ENCODE results near the gene ZNF595. TPM values are rescaled to one million over a fixed set of nuclear protein-coding genes. Genes with fewer than 3 reads are reported as not detected.
"Not testable (repeated sequence)": the region's sequence is repeated elsewhere in the genome, so short reads cannot be mapped to it uniquely, and the experiment has no call there.

The ZNF595 gene
- total RNA-seq, 4 donors from 2014 or later = 25.1 to 57.7 (median 35.3) TPM

DNA sequence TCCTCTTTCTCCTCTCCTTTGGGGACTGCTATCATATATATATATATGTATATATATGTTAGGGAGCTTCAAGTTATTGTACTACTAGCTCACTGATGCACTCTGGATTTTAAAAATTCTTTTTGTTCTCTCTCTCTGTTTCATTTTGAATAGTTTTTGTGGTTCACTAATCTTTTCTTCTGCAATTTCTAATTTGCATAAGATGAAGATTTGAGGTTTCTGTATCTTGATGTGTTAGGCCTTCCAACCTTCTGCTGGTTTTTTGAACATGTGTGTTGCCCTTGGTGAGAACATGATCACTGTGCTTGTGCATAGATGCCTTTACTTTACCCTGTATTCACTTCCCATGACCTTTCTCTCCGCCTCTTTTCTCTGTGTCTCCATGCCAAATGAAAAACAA, 63.4 kb downstream of the ZNF595 start:
- Histone ChIP-seq H3K4me1 (no peaks in the 10 kb centered on the region), H3K36me3 (no peaks in the 10 kb centered on the region), H3K4me3 (no peak overlapping the region), H3K9me3 (no peaks in the 10 kb centered on the region), H3K27me3 (no peaks in the 10 kb centered on the region), H3K27ac (no peak overlapping the region)
- DNase-seq = no peak
- TF ChIP-seq POLR2A (IDR thresholded peaks at IDR 0.05) = no peak
- TF ChIP-seq, protein P1, sequence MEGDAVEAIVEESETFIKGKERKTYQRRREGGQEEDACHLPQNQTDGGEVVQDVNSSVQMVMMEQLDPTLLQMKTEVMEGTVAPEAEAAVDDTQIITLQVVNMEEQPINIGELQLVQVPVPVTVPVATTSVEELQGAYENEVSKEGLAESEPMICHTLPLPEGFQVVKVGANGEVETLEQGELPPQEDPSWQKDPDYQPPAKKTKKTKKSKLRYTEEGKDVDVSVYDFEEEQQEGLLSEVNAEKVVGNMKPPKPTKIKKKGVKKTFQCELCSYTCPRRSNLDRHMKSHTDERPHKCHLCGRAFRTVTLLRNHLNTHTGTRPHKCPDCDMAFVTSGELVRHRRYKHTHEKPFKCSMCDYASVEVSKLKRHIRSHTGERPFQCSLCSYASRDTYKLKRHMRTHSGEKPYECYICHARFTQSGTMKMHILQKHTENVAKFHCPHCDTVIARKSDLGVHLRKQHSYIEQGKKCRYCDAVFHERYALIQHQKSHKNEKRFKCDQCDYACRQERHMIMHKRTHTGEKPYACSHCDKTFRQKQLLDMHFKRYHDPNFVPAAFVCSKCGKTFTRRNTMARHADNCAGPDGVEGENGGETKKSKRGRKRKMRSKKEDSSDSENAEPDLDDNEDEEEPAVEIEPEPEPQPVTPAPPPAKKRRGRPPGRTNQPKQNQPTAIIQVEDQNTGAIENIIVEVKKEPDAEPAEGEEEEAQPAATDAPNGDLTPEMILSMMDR (IDR thresholded peaks at IDR 0.05) = no peak
- intact Hi-C loops (cut with DNase I; ENCODE audit: low total_unique reads) = no loop called here

DNA sequence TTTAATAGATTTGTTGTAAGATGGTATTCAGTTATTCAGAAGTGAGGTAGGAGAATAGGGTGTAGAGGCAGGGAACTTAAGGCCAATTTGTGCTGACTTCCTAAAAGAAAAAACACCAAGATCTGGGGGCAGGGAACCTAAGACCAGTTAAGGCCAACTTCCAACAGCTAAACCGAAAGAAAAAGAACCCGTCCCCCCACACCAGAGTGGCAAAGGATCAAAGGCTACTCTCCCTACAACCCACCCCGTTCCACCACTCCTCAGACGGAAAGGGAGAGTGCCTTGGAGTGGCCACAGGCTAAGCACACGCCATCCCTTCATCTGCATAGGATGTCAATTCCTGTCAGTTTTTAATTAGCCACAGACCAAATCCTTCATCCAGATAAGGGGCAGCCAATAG, 67.5 kb downstream of the ZNF595 start:
- TF ChIP-seq, protein P1 (IDR thresholded peaks at IDR 0.05) = no peak
- TF ChIP-seq POLR2A (IDR thresholded peaks at IDR 0.05) = no peak
- peaks cover 3 to 4% of the 10 kb centered on the region in 2 donors for H3K4me1 ChIP-seq

DNA sequence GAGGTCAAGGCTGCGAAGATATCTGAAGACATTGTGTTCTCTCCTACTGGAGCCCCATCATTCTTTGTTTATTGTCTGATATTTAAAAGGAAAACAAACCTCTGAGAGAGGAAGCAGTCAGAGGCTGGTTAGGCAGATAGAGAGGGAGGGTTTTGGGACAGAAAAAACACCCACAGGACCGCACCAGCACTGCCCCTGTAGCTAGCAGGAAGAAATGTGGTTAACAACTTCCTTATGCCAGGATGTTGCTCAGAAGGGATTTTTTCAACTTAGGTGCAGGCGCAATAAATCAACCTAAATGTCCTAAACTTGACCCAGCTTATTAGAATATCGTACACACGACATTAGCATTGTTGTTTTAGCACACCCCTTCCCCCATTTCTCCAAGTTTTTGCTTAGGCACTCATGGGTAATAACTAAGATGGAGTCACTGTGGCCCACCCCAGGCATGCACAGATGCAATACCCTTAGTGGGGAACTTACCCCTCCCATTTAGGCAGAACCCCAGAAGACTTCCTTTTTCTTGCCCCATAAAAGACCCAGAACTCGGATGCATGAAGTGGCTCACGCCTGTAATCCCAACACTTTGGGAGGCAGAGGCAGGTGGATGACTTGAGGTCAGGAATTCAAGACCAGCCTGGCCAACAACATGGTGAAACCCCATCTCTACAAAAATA, 68.4 kb downstream of the ZNF595 start:
- no peak for TF ChIP-seq POLR2A (IDR thresholded peaks at IDR 0.05)
- TF ChIP-seq, protein P1 (IDR thresholded peaks at IDR 0.05) = no peak
- Histone ChIP-seq H3K36me3 (no peaks in the 10 kb centered on the region), H3K27me3 (no peaks in the 10 kb centered on the region), H3K4me1 (peaks cover 9 to 11% of the 10 kb centered on the region in 2 donors), H3K4me3 (no peak overlapping the region), H3K27ac (no peak overlapping the region), H3K9me3 (no peaks in the 10 kb centered on the region)
- intact Hi-C loops (cut with DNase I; ENCODE audit: low total_unique reads) = no loop called here
- DNase-seq = no peak

More for the DNA sequence above, 67.5 kb downstream of the ZNF595 start:
- Histone ChIP-seq H3K27me3 (no peaks in the 10 kb centered on the region), H3K27ac (no peak overlapping the region), H3K4me3 (no peak overlapping the region), H3K9me3 (no peaks in the 10 kb centered on the region), H3K36me3 (no peaks in the 10 kb centered on the region)
- intact Hi-C loops (cut with DNase I; ENCODE audit: low total_unique reads) = no loop called here
- no peak for DNase-seq

DNA sequence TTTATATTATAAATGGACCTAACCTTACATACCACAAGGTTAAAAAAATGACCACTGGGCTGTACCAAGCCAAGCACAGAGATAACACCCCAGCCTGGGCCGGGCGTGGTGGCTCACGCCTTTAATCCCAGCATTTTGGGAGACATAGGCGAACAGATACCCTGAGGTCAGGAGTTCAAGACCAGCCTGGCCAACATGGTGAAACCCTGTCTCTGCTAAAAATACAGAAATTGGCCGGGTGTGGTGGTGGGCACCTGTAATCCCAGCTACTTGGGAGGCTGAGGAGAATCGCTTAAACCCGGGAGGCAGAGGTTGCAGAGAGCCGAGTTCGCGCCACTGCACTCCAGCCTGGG, 70.8 kb downstream of the ZNF595 start:
- H3K9me3 ChIP-seq; intact Hi-C loops (cut with DNase I; ENCODE audit: low total_unique reads); H3K27me3 ChIP-seq; H3K36me3 ChIP-seq; DNase-seq: not testable (repeated sequence)
- Histone ChIP-seq H3K4me1 (peaks cover 9 to 12% of the 10 kb centered on the region in 2 donors), H3K4me3 (peak overlapping the region; percentile 77 to 86), H3K27ac (peak overlapping the region; percentile 88 to 90)

DNA sequence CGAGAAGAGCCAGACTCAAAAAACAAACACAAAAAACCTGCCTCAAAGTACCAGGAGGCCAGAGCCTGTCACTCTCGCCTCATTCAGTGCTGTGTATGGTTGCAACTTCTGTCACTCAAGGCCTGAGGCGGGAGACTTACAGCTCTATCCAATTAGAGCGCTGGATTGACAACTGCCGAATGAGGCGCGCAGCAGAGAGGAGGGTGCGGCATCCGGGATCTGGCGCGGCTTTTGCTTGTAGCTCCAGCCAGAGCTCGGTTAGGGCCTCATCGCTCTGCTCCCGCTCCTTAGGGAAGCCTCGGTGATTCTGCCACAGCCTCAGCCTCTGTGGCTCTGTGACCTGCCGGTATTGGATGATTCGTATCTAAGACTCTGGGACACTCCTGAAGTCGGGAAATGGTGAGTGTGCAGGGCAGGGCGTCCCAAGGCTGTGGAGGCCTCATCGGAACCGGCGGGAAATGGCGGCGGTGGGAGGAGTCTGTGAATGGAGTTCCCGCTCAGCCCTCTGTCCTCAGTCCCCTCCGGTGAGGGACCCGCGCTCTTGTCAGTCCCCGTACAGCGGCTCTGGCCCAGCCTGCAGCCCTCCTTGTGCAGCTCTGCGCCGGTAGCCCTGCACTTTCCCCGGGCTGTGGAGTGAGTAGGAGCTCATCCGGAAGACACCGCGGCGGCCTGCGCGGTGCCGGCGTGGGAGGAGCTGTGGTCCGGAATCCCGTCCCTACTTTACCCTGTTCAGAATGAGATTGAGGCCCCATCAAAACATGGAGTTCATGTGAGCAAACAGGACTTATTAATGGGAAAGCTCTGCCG, 71.4 kb downstream of the ZNF595 start, which contains the start of gene ZNF718:
TSS of gene ZNF718 (plus strand) at position 227 of the 807 bp plus-strand sequence. CDS start at position 397, 170 bp downstream.
- Histone ChIP-seq H3K4me1 (peaks cover 9 to 12% of the 10 kb centered on the region in 2 donors), H3K27me3 (no peaks in the 10 kb centered on the region), H3K27ac (peak within 1 kb of the TSS; percentile 88 to 90), H3K9me3 (no peaks in the 10 kb centered on the region), H3K36me3 (no peaks in the 10 kb centered on the region), H3K4me3 (peak within 1 kb of the TSS; percentile 77 to 86)
- intact Hi-C loops (cut with DNase I; ENCODE audit: low total_unique reads) = no loop called here
- TF ChIP-seq POLR2A (IDR thresholded peaks at IDR 0.05) = peak; percentile 66 to 67
- TF ChIP-seq, protein P1 (IDR thresholded peaks at IDR 0.05) = no peak
- peak; percentile 93 to 95 for DNase-seq

All from uterus (tissue), 4 donors.